Fibroblast of skin of back (primary cell): ENCODE data around the gene RMI2.

Experiments
- DNase-seq: peaks from one replicate; pipeline ENCODE4 v3.0.0-alpha.2; 2013

RMI2 gene

DNA sequence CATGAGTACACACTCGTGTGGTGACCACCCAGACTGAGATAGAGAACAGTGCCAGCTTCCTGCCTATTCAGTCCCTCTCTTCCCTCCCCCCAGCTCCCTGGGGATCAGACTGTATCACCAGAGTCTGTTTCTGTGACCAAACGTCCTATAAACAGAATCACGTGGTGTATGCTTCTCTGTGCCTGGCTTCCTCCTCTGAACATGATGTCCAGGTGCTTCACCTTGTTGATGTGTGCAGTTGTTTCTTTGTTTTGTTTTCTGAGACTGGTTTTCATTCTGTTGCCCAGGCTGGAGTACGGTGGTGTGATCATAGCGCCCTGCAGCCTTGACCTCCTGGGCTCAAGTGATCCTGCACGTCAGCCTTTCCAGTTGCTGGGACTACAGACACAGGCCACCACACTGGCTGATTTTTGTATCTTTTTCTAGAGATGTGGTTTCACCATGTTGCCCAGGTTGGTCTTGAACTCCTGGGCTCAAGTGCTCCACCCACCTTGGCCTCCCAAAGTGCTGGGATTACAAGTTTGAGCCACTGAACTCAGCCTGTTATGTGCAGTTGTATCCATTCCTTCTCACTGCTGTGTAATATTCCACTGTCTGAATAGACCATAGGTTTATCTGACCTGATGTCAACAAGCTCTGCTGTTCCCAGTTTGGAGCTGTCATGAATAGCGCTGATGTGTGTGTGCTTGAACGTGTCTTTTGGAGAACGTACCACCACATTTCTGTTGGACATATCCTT is 35.2 kb upstream of the RMI2 start:
- DNase-seq = peak; percentile 29

DNA sequence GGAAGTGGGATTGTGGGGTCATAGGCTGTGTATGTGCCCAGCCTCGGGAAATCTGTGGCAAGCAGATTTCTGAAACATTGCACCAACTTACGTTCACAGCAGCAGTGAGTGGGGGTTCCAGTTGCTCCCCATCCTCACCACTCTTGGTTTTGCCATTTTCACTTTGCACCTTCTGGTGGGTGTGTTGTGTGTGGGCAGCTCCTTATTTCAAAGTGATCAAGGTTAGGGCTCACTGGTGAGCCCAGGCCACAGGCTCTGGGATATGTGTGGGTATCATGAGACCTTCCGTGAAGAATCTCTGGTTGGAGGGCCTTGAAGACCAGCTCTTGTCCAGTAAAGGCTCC is 34.7 kb upstream of the RMI2 start:
- no peak for DNase-seq

- DNase-seq = no peak
These were observed 34.2 kb upstream of the RMI2 start for GRCh38 chr16:11310997-11311561.

DNA sequence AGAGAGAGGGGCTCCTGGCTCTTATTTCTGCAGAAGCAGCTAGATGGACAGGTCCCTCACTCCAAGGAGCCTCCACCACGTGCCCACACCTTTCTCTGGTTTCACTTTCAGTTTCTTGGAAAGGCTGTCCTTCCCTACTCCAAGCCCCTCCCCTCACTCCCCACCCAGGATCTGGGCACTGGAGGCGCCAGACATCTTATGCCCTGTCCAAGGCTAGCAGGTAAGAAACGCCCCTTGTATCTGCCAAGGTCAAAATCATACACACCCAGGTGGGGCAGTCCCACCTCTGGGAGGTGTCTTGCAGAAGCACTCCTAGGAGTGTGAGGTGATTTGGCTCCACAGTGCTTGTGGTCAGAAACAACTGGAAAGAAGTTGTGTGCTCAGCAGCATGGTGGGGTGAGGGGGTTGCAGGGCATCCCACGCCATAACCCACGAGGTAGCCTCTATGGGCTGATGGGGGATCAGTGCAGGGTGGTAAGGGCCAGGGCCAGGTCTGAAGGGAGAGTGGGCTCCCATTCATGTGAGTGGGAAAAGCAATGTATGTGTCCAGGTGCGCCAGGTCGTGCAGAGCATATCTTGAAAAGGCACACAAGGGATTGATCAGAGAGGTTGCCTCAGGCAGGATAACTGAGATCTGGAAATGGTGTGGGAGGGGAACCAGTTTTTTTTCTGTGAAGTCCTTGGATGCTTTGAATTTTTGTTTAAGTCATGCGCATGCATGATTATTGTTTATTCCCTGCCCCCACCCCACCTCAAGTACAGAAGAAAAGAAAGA is 32.4 kb upstream of the RMI2 start:
- peak; percentile 44 for DNase-seq

DNA sequence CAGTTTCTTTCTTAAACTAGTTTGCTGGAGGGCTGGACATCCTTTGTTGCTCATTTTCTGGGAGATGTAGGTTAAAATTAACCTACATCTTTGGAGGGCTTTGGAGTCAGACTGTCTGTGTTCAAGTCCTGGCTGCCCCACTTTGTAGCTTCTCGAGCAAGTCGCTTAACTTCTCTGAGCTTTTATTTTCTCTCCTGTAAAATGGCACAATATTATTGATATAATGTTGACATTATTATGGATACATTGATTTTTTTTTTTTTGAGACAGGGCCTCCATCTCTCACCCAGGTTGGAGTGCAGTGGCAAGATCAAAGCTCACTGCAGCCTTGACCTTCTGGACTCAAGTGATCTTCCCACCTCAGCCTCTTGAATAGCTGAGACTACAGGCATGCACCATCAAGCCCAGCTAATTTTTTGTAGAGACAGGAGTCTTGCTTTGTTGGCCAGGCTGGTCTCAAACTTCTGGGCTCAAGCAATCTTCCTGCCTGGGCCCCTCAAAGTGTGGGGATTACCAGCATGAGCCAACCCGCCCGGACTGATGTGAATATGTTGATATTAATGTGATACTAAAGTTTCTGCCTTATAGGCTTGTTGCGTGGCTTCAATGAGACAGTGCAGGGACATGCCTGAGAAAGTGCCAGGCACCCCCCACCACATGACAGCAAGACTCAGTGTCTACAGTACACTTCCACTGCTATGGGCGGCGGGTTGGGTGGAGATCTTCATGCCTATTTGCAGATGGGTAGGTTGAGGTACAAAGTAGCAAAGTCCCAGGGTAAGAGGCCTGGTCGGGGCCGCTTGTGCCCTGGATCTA is 31.6 kb upstream of the RMI2 start:
- DNase-seq = no peak

GRCh38 chr16:11314309-11314894 is 30.9 kb upstream of the RMI2 start:
- DNase-seq = no peak

GRCh38 chr16:11315510-11315909 is 29.7 kb upstream of the RMI2 start:
- DNase-seq = peak; percentile 76

- peak; percentile 40 for DNase-seq
These were observed 28.8 kb upstream of the RMI2 start for GRCh38 chr16:11316331-11317015.

GRCh38 chr16:11318817-11319216 is 26.4 kb upstream of the RMI2 start:
- no peak for DNase-seq

GRCh38 chr16:11319529-11320146 is 25.6 kb upstream of the RMI2 start:
- DNase-seq = peak; percentile 32

- no peak for DNase-seq
These were observed 25.1 kb upstream of the RMI2 start for GRCh38 chr16:11320170-11320569.

GRCh38 chr16:11321662-11322061 is 23.6 kb upstream of the RMI2 start:
- no peak for DNase-seq

DNA sequence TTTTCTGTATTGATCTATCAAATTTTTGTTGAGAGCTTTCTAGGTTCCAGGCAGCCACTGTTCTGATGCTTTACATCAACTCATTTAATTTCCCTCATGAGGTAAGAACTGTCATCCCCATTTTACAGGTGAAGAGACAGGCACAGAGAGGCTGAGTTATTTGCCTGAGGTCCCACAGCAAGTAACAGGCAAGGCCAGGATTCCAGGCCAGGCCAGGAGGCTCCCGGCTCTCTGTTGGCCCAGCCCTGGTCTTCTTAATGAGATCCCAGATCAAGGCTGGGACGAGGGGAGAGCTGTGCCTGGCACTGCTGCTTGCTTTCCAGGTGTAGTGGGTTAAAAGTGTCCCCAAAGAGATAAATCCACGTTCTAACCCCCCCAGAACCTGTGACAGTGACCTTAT is 22.4 kb upstream of the RMI2 start:
- no peak for DNase-seq

DNA sequence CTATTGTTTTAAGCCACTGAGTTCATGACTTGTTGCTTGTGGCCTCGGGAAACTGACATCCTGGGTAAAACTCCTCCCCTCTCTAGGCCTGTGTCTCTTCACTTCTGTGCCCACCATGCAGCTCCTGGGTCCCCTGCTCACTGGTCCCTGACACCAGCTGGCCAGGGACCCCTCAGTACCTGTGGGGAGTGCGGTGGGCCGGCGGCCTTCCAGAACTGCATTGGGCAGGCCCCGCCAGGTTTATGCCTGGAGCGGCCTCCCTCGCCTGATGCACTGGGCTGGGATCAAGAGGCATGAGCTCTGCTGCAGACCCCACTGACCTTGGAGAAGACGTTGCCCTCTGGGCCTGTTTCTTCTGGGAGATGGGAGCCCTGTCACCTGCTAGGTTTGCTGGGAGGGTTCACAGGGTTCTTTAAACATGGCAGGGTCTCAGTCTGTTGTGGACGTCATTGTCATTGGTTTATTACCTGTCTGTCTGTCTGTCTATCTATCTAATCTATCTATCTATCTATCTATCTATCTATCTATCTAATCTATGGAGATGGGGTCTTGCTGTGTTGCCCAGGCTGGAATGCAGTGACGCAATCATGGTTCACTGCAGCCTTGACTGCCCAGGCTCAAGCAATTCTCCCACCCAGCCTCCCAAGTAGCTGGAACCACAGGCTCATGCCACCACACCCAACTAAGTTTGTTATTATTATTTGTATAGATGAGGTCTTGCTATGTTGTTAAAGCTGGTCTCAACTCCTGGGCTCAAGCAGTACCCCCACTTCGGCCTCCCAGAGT is 21.5 kb upstream of the RMI2 start:
- no peak for DNase-seq

DNA sequence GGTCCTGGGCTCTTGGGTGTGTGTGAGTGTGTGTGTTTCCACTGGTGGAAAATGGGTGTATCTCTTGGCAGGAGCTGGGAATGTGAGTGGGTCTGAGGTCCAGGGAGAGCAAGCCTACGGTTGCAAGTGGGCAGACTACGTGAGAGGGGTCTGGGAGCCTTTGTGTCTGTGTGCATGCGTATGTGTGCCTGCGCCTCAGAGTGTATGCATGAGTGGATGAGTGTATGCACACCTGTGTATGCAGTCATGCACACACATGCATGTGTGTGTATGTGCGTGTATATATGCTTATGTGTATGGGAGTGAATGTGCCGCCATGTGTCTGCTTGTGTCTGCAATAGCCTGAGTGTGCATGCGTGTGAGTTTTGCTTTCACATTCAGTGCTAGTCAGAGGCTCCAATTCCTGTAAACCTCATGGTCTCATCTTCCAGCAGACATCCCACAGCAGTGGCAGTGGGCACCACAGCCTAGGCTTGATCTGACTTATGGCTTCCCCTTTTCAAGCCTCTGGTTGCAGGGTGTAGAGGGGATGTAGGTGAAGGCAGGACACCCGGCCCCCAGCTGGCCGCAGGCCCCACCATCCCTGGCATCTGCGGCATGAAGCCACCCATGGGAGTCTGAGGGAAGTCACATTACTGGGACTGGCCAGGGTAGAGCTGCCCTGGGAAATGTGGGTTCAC is 19.7 kb upstream of the RMI2 start:
- DNase-seq = no peak

GRCh38 chr16:11326084-11326736 is 19.0 kb upstream of the RMI2 start:
- peak; percentile 17 for DNase-seq

- DNase-seq = no peak
These were observed 18.5 kb upstream of the RMI2 start for GRCh38 chr16:11326737-11327276.

DNA sequence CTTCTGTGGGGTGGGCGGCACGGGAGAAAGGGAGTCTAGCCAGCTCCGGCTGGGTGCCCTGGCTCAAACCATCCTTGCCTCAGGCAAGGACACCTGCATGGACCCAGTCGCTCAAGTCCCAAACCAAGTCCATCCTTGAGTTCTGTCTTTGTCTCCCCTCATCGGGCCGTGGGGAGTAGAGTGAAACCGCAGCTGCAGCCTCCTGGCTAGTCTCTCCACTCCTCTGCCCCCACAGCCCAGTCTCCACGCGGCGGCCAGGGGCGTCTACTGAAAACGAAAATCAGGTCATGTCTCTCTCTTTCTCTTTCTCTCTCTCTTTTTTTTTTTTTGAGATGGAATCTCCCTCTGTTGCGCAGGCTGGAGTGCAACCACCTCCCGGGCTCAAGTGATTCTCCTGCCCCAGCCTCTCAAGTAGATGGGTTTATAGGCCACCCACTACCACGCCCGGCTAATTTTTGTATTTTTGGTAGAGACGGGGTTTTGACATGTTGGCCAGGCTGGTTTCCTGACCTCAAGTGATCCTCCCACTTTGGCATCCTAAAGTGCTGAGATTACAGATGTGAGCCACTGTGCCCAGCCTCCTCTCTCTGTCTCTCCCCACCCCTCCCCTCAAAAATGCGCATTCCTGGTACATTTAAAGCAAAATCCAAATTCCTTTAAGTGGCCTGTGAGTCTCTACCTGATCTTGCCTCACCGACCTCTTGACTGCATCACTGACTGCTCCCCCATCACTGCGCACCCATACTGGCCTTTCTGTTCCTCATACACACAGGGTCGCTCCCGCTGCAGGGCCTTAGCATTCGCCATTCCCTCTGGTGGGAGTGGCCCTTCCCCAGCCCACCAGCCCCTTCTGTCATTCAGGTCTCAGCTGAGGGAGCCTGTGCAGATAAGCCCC is 17.7 kb upstream of the RMI2 start:
- no peak for DNase-seq
